HUDEP-2 (cell line): Measurements from ENCODE around the gene KLF2.
"Not testable (repeated sequence)": the region's sequence is repeated elsewhere in the genome, so short reads cannot be mapped to it uniquely, and the experiment has no call there.

Experiments used
- DNase-seq, 76 experiments: peaks; one replicate each; lab custom pipeline; 2025; ENCODE audit not compliant: unreplicated experiment in 76 of 76; lab: John Stamatoyannopoulos, UW

Gene KLF2

DNA sequence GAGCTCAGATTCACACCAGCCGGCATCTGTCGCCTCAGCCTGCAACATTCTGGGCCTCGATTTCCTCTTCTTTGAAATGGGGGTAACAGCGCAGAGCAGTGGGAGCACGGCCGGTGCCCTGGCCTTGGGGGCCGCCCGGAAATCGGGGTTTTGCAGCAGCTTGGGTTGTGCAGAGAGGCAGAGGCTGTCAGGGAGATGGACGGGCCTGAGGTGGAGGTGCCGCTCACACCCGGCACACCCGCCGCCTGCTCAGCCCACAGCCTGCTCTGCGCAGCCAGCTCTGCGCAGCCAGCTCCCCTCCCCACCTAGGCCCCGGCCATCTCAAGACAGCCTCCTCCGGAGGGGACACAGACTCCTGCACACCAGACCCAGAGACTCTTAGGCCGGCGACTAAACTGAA lies 10.6 kb downstream of the KLF2 start:
- no peak for DNase-seq

GRCh38 chr19:16336571-16336970 lies 11.9 kb downstream of the KLF2 start:
- DNase-seq = no peak

GRCh38 chr19:16337809-16338469 lies 13.3 kb downstream of the KLF2 start:
- DNase-seq = no peak

DNA sequence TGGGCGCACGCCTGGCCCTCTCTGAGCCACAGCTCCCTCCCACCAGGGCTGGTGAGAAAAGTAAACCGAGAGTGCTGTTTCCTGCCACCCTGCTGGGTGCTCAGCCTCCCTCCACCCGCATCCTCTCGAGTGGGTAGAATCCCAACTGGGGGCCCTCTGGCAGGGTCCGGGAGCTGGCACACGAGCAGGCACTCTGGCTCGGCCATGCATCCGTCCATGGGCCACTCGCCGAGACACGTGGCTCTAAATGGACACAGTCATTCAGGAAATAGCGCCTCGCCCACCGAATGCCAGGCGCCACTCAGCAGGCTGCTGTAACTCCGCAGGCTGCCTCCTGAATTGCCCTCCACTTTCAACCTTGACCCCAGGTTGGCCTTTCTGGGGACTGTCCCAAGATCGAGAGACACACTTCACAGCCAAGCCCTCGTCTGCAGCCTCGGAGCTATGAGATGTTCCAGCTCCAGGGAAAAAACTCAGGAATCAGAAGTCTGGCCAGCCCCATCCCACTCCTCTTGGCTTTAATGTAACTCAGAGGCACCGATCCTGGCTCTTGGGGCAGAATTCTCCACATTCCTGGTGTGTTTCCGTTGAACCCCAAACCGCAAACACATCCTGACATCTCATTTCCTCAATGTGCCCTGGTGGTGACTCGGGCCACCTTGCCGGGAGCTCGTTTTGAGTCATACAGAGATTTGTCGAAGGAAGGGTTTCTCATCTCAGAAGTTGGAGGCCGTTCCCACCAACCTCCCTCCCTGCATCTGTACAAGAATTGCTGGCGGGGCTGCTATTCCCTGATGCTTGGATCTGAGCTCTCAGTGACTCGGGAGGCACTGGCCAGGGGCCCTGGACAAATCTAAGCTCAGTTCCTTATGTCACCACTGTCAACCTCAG lies 14.1 kb downstream of the KLF2 start:
- DNase-seq = no peak

DNA sequence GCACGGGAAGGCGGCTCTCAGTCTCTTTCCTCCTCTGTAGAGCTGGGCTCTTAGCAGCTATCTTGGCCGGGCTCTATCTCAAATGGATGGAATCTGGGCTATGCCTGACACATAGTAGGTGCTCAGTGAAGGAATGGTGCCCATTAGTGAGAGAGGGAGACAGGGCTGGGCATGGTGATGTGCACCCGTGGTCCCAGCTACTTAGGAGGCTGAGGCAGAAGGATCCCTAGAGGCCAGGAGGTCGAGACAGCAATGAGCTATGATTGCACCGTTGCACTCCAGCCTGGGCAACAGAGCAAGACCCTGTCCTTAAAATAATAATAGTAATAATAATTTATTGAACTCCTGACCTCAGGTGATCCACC lies 14.7 kb downstream of the KLF2 start:
- no peak for DNase-seq

GRCh38 chr19:16340092-16340491 lies 15.5 kb downstream of the KLF2 start:
- DNase-seq = no peak

DNA sequence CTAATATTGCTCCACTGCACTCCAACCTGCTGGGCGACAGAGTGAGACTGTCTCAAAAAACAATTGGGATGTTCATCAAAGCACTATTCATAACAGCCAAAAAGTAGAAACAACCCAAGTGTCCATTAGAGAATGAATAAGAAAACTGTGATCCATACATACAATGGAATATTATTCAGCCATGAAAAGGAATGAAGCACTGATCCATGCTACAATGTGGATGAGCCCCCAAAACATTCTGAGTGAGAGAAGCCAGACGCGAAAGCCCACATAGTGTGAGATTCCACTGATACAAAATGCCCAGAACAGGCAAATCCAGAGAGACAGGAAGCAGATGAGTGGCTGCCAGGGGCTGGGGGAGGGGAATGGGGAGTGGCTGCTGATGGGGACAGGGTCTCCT lies 16.0 kb downstream of the KLF2 start:
- no peak for DNase-seq

DNA sequence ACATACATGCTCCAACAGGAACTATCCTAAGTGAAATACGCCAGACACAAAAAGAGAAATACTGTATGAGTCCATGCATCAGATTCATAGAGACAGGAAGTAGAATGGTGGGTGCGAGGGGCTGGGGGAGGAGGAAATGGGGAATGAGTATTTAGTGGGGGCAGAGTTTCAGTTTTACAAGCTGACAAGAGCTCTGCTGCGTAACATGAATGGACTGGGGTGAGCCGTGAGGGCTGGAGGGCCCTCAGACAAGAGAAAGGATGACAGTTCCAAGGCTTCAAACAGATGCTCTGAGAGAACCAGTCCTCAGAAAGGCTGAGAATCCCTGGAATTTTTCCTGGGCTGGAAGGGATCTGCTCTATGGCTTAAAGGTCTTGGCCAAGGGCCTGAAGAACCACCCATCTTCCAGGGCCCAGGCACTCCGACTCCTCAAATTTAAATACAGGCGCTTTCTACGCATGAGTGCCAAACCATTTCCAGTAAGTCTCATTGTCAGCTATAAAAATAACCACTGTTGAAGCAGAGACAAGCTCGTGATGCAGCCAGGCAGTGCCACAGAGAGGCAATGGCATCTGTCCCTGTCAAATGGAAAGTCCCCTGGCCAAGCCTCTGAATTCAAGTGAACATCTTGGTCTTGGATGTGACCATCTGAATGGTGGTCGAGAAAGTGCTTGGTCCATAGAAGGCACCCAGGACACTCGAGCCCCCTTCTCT lies 17.5 kb downstream of the KLF2 start:
- no peak for DNase-seq

DNA sequence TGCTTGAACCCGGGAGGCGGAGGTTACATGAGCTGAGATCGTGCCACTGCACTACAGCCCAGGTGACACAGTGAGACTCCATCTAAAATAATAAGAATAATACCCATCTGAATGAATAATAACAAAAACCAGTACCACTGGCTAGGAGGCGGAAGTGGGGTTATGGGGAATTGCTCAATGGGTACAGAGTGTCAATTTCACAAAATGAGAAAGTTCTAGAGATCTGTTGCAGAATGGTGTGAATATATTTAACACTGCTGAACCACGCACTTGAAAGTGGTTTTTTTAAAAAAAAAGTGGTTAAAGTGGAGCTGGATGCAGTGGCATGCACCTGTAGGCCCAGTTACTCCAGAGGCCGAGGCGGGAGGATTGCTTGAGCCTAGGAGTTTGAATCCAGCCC lies 18.5 kb downstream of the KLF2 start:
- no peak for DNase-seq

DNA sequence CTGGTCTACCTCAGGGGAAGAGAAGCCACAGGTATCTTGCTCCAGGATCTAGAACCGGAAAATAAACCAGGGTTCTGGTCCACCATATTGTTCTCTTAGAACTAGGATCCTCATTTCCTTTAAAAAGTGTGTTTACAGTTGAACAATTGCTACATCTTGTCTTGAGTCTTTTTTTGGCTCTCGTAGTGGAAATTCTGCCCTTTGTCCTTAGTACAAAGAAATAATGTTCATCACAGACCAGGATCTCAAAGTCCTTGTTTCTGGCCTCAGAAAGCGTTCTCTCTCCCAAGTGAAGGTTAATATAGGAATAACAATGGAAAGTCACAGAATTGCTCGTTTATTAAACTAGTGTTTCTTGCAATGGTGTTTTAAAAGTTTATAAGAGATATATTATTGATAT lies 20.8 kb downstream of the KLF2 start:
- DNase-seq = no peak

- DNase-seq = not testable (repeated sequence)
These were observed 22.5 kb downstream of the KLF2 start for GRCh38 chr19:16347099-16347498.

GRCh38 chr19:16347706-16348105 lies 23.1 kb downstream of the KLF2 start:
- DNase-seq = no peak

DNA sequence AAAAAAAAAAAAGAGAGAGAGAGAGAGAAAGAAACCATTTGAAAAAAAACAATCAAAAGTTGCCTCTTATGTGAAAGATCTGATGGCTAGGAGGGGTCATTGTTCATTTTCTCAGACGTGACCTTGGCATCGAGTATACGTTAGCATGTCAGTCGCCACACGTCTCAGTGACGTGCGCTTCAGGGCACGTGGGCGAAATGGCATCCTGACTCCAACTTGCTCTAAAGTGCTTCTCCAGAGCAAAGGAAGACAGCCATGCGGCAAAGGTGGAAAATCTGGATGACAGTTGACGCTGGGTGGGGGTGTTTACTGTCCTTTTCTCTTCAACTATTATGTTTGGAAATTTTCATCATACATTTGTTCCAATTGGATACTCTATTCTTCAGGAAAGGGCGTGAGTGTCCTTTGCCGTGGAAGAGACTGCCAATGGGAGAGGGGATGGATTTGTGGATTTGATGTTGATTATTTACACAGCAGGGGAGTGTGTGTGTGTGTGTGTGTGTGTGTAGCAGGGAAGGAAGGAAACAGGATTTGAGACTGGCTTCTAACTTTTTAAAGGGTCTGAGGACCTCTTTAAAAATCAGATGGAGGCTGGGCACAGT lies 25.0 kb downstream of the KLF2 start:
- DNase-seq = no peak

DNA sequence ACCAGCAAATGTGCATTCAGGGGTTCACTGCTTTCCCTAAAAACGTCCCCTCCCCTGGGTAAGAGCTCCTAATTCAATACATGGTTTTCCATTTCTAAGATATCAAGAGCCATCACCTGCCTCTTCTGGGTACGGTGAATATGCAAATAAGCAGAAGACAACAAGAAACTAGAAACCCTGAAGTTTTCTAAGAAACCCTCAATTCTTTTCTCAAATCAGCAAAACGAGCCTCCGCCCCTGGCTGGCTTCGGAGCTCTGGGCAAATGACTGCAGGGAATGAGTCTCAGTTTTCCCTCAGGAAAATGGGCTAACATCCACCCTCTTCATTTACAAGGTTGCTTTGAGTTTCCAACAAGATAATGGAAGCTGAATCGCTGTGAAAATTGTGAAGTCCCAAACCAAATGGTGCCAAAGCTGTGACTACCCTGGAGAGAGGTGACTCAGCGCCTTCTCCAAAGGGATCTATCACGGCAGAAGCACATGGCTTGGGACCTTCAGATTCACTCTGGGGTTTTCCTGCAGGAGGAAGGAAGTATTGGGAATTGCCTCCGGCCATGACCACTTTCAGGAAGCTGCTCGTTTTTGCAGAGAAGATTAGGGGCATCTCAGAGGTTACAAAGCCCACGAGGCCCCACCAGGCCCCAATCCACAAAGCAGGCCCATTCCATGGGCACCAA lies 26.6 kb downstream of the KLF2 start:
- no peak for DNase-seq

GRCh38 chr19:16355293-16356043 lies 30.8 kb downstream of the KLF2 start:
- DNase-seq = peak in 54 of 76 experiments; percentile 20 to 80 (median 56)

GRCh38 chr19:16358456-16358855 lies 33.8 kb downstream of the KLF2 start:
- no peak for DNase-seq

GRCh38 chr19:16359074-16359473 lies 34.4 kb downstream of the KLF2 start:
- no peak for DNase-seq

DNA sequence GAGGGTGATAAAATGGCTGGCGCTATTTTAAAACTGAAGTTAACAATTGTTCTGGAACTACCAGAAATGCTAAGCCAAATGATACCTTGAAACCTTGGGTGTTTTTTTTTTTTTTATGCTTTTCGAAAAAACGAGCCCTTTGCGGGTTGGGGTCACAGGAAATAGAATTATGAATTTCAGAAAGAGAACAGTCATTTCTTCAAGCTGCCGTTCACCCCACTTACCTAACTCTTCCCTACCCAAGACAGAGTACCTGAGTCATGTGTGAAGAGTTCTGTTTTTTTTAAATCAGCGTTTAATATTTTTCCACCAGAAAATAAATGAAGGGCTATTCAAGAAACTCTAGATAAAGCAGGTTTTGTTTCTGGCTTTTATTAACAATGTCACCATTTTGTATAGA lies 35.3 kb downstream of the KLF2 start:
- no peak for DNase-seq

- DNase-seq = no peak
These were observed 36.1 kb downstream of the KLF2 start for GRCh38 chr19:16360738-16361137.

DNA sequence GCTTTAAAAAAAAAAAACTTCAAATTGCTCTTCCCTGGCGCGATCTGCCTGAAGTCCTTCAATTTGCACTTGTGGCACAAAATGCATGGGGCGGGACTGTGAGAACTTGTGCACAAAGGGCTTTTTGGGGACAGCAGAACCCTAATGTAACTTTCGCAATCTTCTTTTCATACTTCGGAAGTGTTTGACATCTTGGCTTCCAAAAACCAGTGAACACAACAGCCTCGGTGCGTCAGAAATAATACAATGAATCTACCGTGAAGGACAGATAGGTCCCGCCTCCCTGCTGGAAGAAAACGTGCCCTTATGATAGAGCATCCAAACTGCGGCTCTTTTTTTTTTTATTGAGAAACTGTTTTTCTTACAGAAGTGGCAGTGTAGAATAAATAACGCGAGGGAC lies 36.6 kb downstream of the KLF2 start:
- DNase-seq = no peak
